Measurements from ENCODE around the gene TRIO.

The TRIO gene

GRCh38 chr5:14458414-14458813 lies 315.3 kb downstream of the TRIO start:
- Histone ChIP-seq H3K9me3 (replicated peaks; ENCODE audit: insufficient read depth, low read length) (no peaks in the 10 kb centered on the region), H4K20me1 (ENCODE audit: insufficient read depth, low read length) (no peaks in the 10 kb centered on the region), H2AFZ (ENCODE audit: low read length) (no peak overlapping the region), H3K27me3 (replicated peaks; ENCODE audit: insufficient read depth, low read length) (no peaks in the 10 kb centered on the region), H3K9ac (ENCODE audit: low read length) (no peak overlapping the region), H3F3A (ENCODE audit: insufficient read depth, low read length) (no peaks in the 10 kb centered on the region), H3K4me3 (ENCODE audit: low read length) (no peak overlapping the region), H3K36me3 (replicated peaks; ENCODE audit: insufficient read depth, low read length) (no peaks in the 10 kb centered on the region), H3K27ac (ENCODE audit: low read length) (no peak overlapping the region), H3K79me2 (ENCODE audit: low read length) (no peaks in the 10 kb centered on the region), H3K4me1 (ENCODE audit: low read length) (no peaks in the 10 kb centered on the region), H3K4me2 (ENCODE audit: low read depth, low read length) (no peak overlapping the region), H3K9me2 (replicated peaks; ENCODE audit: insufficient read depth, low read length) (no peaks in the 10 kb centered on the region)
- TF ChIP-seq EZH2 (optimal IDR thresholded peaks at IDR 0.05; ENCODE audit: low read depth, low read length) = no peak
- no peak for TF ChIP-seq EZH2phosphoT487 (IDR thresholded peaks at IDR 0.05; ENCODE audit: low read length)
- TF ChIP-seq CTCF (IDR thresholded peaks at IDR 0.05; ENCODE audit: low read length) = no peak
- DNase-seq = no peak

GRCh38 chr5:14460844-14461398 lies 317.8 kb downstream of the TRIO start:
- Histone ChIP-seq H3K4me2 (ENCODE audit: low read depth, low read length) (no peak overlapping the region), H3K36me3 (replicated peaks; ENCODE audit: insufficient read depth, low read length) (no peaks in the 10 kb centered on the region), H3K27ac (ENCODE audit: low read length) (no peak overlapping the region), H4K20me1 (ENCODE audit: insufficient read depth, low read length) (no peaks in the 10 kb centered on the region), H3K9me2 (replicated peaks; ENCODE audit: insufficient read depth, low read length) (no peaks in the 10 kb centered on the region), H3K4me1 (ENCODE audit: low read length) (no peaks in the 10 kb centered on the region), H3K9me3 (replicated peaks; ENCODE audit: insufficient read depth, low read length) (no peaks in the 10 kb centered on the region), H2AFZ (ENCODE audit: low read length) (no peak overlapping the region), H3F3A (ENCODE audit: insufficient read depth, low read length) (no peaks in the 10 kb centered on the region), H3K79me2 (ENCODE audit: low read length) (no peaks in the 10 kb centered on the region), H3K27me3 (replicated peaks; ENCODE audit: insufficient read depth, low read length) (no peaks in the 10 kb centered on the region), H3K9ac (ENCODE audit: low read length) (no peak overlapping the region), H3K4me3 (ENCODE audit: low read length) (no peak overlapping the region)
- no peak for TF ChIP-seq EZH2phosphoT487 (IDR thresholded peaks at IDR 0.05; ENCODE audit: low read length)
- no peak for TF ChIP-seq CTCF (IDR thresholded peaks at IDR 0.05; ENCODE audit: low read length)
- TF ChIP-seq EZH2 (optimal IDR thresholded peaks at IDR 0.05; ENCODE audit: low read depth, low read length) = no peak
- no peak for DNase-seq

GRCh38 chr5:14462681-14463080 lies 319.5 kb downstream of the TRIO start:
- no peaks in the 10 kb centered on the region for H3K79me2 ChIP-seq (ENCODE audit: low read length)
- no peak overlapping the region for H3K4me2 ChIP-seq (ENCODE audit: low read depth, low read length)
- no peaks in the 10 kb centered on the region for H3F3A ChIP-seq (ENCODE audit: insufficient read depth, low read length)
- no peak for DNase-seq
- no peaks in the 10 kb centered on the region for H3K36me3 ChIP-seq (replicated peaks; ENCODE audit: insufficient read depth, low read length)
- no peak overlapping the region for H2AFZ ChIP-seq (ENCODE audit: low read length)
- TF ChIP-seq EZH2 (optimal IDR thresholded peaks at IDR 0.05; ENCODE audit: low read depth, low read length) (no peak), CTCF (IDR thresholded peaks at IDR 0.05; ENCODE audit: low read length) (no peak)
- no peak overlapping the region for H3K9ac ChIP-seq (ENCODE audit: low read length)
- H3K4me1 ChIP-seq (ENCODE audit: low read length) = no peaks in the 10 kb centered on the region
- no peak overlapping the region for H3K27ac ChIP-seq (ENCODE audit: low read length)
- no peak overlapping the region for H3K4me3 ChIP-seq (ENCODE audit: low read length)
- no peaks in the 10 kb centered on the region for H4K20me1 ChIP-seq (ENCODE audit: insufficient read depth, low read length)
- H3K27me3 ChIP-seq (replicated peaks; ENCODE audit: insufficient read depth, low read length) = no peaks in the 10 kb centered on the region
- no peaks in the 10 kb centered on the region for H3K9me2 ChIP-seq (replicated peaks; ENCODE audit: insufficient read depth, low read length)
- H3K9me3 ChIP-seq (replicated peaks; ENCODE audit: insufficient read depth, low read length) = no peaks in the 10 kb centered on the region
